AG09319 (cell line): ENCODE data around the gene KRTAP10-8.
"Not testable (repeated sequence)": the region's sequence is repeated elsewhere in the genome, so short reads cannot be mapped to it uniquely, and the experiment has no call there.

Experiments
- DNase-seq: peaks from one replicate; pipeline ENCODE4 v3.0.0-alpha.2; 2010; ENCODE audit warnings: low read depth; ENCODE audit errors: extremely low read depth
- CTCF ChIP-seq: IDR thresholded peaks from 2 replicates; pipeline ENCODE4 v1.5.1; 2011; ENCODE audit warnings: low read depth, mild to moderate bottlenecking, inconsistent platforms, low read length, moderate library complexity

KRTAP10-8 gene

GRCh38 chr21:44568667-44569556 lies 43.0 kb upstream of the KRTAP10-8 start:
- no peak for TF ChIP-seq CTCF
- DNase-seq: no peak

GRCh38 chr21:44569861-44570517 lies 41.9 kb upstream of the KRTAP10-8 start:
- DNase-seq: no peak
- no peak for TF ChIP-seq CTCF

- DNase-seq: no peak
- TF ChIP-seq CTCF: no peak
Observed at GRCh38 chr21:44571296-44571695, 40.6 kb upstream of the KRTAP10-8 start.

- DNase-seq: no peak
- no peak for TF ChIP-seq CTCF
Observed at GRCh38 chr21:44571844-44572782, 39.8 kb upstream of the KRTAP10-8 start.

GRCh38 chr21:44572959-44573583 lies 38.8 kb upstream of the KRTAP10-8 start:
- no peak for DNase-seq
- TF ChIP-seq CTCF: no peak

GRCh38 chr21:44573630-44574456 lies 38.0 kb upstream of the KRTAP10-8 start, which contains the start of gene KRTAP10-4:
Gene KRTAP10-4, plus strand, starts transcription at chr21:44573729. Its CDS starts 30 bp downstream, at chr21:44573759.
- DNase-seq: not testable (repeated sequence)
